22Rv1 (cell line): Measurements from ENCODE around the gene C4A.

Experiments
- ZFX ChIP-seq: fragments of 450-650 bp; IDR thresholded peaks from 2 replicates; pipeline ENCODE4 v1.6.1; 2017; ENCODE audit warnings: antibody characterized with exemption, borderline replicate concordance
- TF ChIP-seq, protein P1 (sequence below): fragments of 450-650 bp; IDR thresholded peaks from 2 replicates; pipeline ENCODE4 v1.5.1; 2017; ENCODE audit warnings: mild to moderate bottlenecking

GRCh38 chr6:31972709-31973350 is 9.0 kb upstream of the C4A start:
- TF ChIP-seq, protein P1, sequence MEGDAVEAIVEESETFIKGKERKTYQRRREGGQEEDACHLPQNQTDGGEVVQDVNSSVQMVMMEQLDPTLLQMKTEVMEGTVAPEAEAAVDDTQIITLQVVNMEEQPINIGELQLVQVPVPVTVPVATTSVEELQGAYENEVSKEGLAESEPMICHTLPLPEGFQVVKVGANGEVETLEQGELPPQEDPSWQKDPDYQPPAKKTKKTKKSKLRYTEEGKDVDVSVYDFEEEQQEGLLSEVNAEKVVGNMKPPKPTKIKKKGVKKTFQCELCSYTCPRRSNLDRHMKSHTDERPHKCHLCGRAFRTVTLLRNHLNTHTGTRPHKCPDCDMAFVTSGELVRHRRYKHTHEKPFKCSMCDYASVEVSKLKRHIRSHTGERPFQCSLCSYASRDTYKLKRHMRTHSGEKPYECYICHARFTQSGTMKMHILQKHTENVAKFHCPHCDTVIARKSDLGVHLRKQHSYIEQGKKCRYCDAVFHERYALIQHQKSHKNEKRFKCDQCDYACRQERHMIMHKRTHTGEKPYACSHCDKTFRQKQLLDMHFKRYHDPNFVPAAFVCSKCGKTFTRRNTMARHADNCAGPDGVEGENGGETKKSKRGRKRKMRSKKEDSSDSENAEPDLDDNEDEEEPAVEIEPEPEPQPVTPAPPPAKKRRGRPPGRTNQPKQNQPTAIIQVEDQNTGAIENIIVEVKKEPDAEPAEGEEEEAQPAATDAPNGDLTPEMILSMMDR: no peak
- TF ChIP-seq ZFX: no peak
